ENCODE data around the gene TMEM200B. TPM values are rescaled to one million over a fixed set of nuclear protein-coding genes. Genes with fewer than 3 reads are reported as not detected.

Gene TMEM200B
- total RNA-seq, 1 experiment from 2014 or later = 11.3 TPM

GRCh38 chr1:29105822-29106221 lies 17.9 kb downstream of the TMEM200B start:
- no peak overlapping the region for H2AFZ ChIP-seq (ENCODE audit: low read depth, low read length, poor library complexity, severe bottlenecking)

GRCh38 chr1:29100487-29100886 lies 23.2 kb downstream of the TMEM200B start:
- BruUV-seq (replicated peaks) = no TSS peak
- H2AFZ ChIP-seq (ENCODE audit: low read depth, low read length, poor library complexity, severe bottlenecking) = no peak overlapping the region
- H3K4me3 ChIP-seq (replicated peaks in 1 of 2; ENCODE audit: low read depth in 1 of 2, low read length in 2 of 2) = no peak overlapping the region
- no peaks in the 10 kb centered on the region for H4K20me1 ChIP-seq (ENCODE audit: insufficient read depth)
- no peaks in the 10 kb centered on the region for H3K79me2 ChIP-seq (ENCODE audit: insufficient read depth, low read length)
- ChIA-PET RAD21 (ENCODE audit: low non-redundant PET in 1 of 2, low total read pairs in 2 of 2, uncharacterized antibody in 2 of 2, unreplicated experiment in 2 of 2) (no interaction called here), CTCF (no interaction called here), POLR2A (no interaction called here)
- H3K9me2 ChIP-seq (ENCODE audit: insufficient read depth) = no peaks in the 10 kb centered on the region
- ATAC-seq = no peak
- H3K4me1 ChIP-seq (ENCODE audit: control insufficient read depth in 1 of 2, insufficient read depth in 2 of 2, low read length in 2 of 2) = peaks cover 0 to 5% of the 10 kb centered on the region in 2 experiments; a peak in 1 of 4 replicates
- no peaks in the 10 kb centered on the region for H3K36me3 ChIP-seq (ENCODE audit: control insufficient read depth in 1 of 2, insufficient read depth in 2 of 2, low read length in 2 of 2)
- H3K27me3 ChIP-seq (ENCODE audit: insufficient read depth, low read length) = no peaks in the 10 kb centered on the region
- H3K4me2 ChIP-seq (ENCODE audit: low read length) = no peak overlapping the region
- intact Hi-C loops (cut with micrococcal nuclease) = no loop called here
- H3K9ac ChIP-seq (ENCODE audit: low read length) = no peak overlapping the region
- no peaks in the 10 kb centered on the region for H3K9me3 ChIP-seq (ENCODE audit: control insufficient read depth in 1 of 2, insufficient read depth in 1 of 2, low read depth in 1 of 2, low read length in 2 of 2)
- no peak for DNase-seq (ENCODE audit: low read depth, low spot score)
- H3K27ac ChIP-seq (ENCODE audit: low read depth, low read length) = no peak overlapping the region
- TF ChIP-seq SP1 (IDR thresholded peaks at IDR 0.05; ENCODE audit: low read depth) (no peak), ATF3 (IDR thresholded peaks at IDR 0.05) (no peak), EZH2 (IDR thresholded peaks at IDR 0.05) (no peak), ZFX (IDR thresholded peaks at IDR 0.05) (no peak), CEBPB (IDR thresholded peaks at IDR 0.05; ENCODE audit: low read depth) (no peak), REST (IDR thresholded peaks at IDR 0.05; ENCODE audit: low read depth) (no peak), POLR2AphosphoS5 (IDR thresholded peaks at IDR 0.05; ENCODE audit: low read depth, low read length) (no peak), JUND (IDR thresholded peaks at IDR 0.05) (no peak), SRF (IDR thresholded peaks at IDR 0.05; ENCODE audit: low read depth) (no peak), MAX (IDR thresholded peaks at IDR 0.05) (no peak), FOSL1 (IDR thresholded peaks at IDR 0.05; ENCODE audit: low read depth) (no peak), EGR1 (IDR thresholded peaks at IDR 0.05; ENCODE audit: low read depth) (no peak), EZH2phosphoT487 (IDR thresholded peaks at IDR 0.05; ENCODE audit: borderline replicate concordance) (no peak), TCF7L2 (IDR thresholded peaks at IDR 0.05; ENCODE audit: borderline replicate concordance, extremely low read depth, insufficient read depth, insufficient read length) (no peak)

More at GRCh38 chr1:29105822-29106221, 17.9 kb downstream of the TMEM200B start:
- Histone ChIP-seq H3K4me3 (replicated peaks in 1 of 2; ENCODE audit: low read depth in 1 of 2, low read length in 2 of 2) (no peak overlapping the region), H3K79me2 (ENCODE audit: insufficient read depth, low read length) (no peaks in the 10 kb centered on the region), H3K9me3 (ENCODE audit: control insufficient read depth in 1 of 2, insufficient read depth in 1 of 2, low read depth in 1 of 2, low read length in 2 of 2) (no peaks in the 10 kb centered on the region), H3K36me3 (ENCODE audit: control insufficient read depth in 1 of 2, insufficient read depth in 2 of 2, low read length in 2 of 2) (no peaks in the 10 kb centered on the region), H3K9ac (ENCODE audit: low read length) (no peak overlapping the region), H3K27me3 (ENCODE audit: insufficient read depth, low read length) (no peaks in the 10 kb centered on the region), H3K27ac (ENCODE audit: low read depth, low read length) (no peak overlapping the region), H3K4me2 (ENCODE audit: low read length) (peak overlapping the region; percentile 1; the same call in 1 of the 2 replicates), H3K4me1 (ENCODE audit: control insufficient read depth in 1 of 2, insufficient read depth in 2 of 2, low read length in 2 of 2) (peaks cover 4 to 7% of the 10 kb centered on the region in 2 experiments; a peak in 2 of 4 replicates), H3K9me2 (ENCODE audit: insufficient read depth) (no peaks in the 10 kb centered on the region), H4K20me1 (ENCODE audit: insufficient read depth) (no peaks in the 10 kb centered on the region)
- intact Hi-C loops (cut with micrococcal nuclease) = no loop called here
- ChIA-PET POLR2A (no interaction called here), RAD21 (ENCODE audit: low non-redundant PET in 1 of 2, low total read pairs in 2 of 2, uncharacterized antibody in 2 of 2, unreplicated experiment in 2 of 2) (no interaction called here), CTCF (interaction anchor here (0.6 kb wide), 1 partner anchor 11 kb away, joined by 3 read pairs; no protein-coding TSS in a partner anchor)
- ATAC-seq (peak; percentile 38; the same call in 1 of the 2 replicates), DNase-seq (ENCODE audit: low read depth, low spot score) (no peak)
- no TSS peak for BruUV-seq (replicated peaks)
- no peak for TF ChIP-seq TCF7L2 (IDR thresholded peaks at IDR 0.05; ENCODE audit: borderline replicate concordance, extremely low read depth, insufficient read depth, insufficient read length)
- TF ChIP-seq EZH2phosphoT487 (IDR thresholded peaks at IDR 0.05; ENCODE audit: borderline replicate concordance) = no peak
- no peak for TF ChIP-seq CEBPB (IDR thresholded peaks at IDR 0.05; ENCODE audit: low read depth)

Data from HCT116 (cell line).